Measurements from ENCODE around the gene PRMT7.
"Not testable (repeated sequence)": the region's sequence is repeated elsewhere in the genome, so short reads cannot be mapped to it uniquely, and the experiment has no call there.

The PRMT7 gene

GRCh38 chr16:68283801-68284598 lies 26.8 kb upstream of the PRMT7 start:
- no peak for DNase-seq (ENCODE audit: low read depth in 2 of 2)

GRCh38 chr16:68284847-68285246 lies 26.0 kb upstream of the PRMT7 start:
- no peak for DNase-seq (ENCODE audit: low read depth in 2 of 2)

GRCh38 chr16:68285683-68286082 lies 25.1 kb upstream of the PRMT7 start:
- no peak for DNase-seq (ENCODE audit: low read depth in 2 of 2)

- DNase-seq (ENCODE audit: low read depth in 2 of 2): no peak
These were observed 24.4 kb upstream of the PRMT7 start for GRCh38 chr16:68286153-68287074.

GRCh38 chr16:68287276-68288251 lies 23.3 kb upstream of the PRMT7 start:
- no peak for DNase-seq (ENCODE audit: low read depth in 2 of 2)

- DNase-seq (ENCODE audit: low read depth in 2 of 2): no peak
These were observed 22.6 kb upstream of the PRMT7 start for GRCh38 chr16:68288252-68288650.

- not testable (repeated sequence) for DNase-seq (ENCODE audit: low read depth in 2 of 2)
These were observed 22.0 kb upstream of the PRMT7 start for GRCh38 chr16:68288796-68289195.

GRCh38 chr16:68289202-68289601 lies 21.6 kb upstream of the PRMT7 start:
- no peak for DNase-seq (ENCODE audit: low read depth in 2 of 2)

- peak in 1 of 2 donors; percentile 35 for DNase-seq (ENCODE audit: low read depth in 2 of 2)
These were observed 21.0 kb upstream of the PRMT7 start for GRCh38 chr16:68289621-68290329.

- DNase-seq (ENCODE audit: low read depth in 2 of 2): no peak
These were observed 20.4 kb upstream of the PRMT7 start for GRCh38 chr16:68290450-68290849.

- no peak for DNase-seq (ENCODE audit: low read depth in 2 of 2)
These were observed 19.6 kb upstream of the PRMT7 start for GRCh38 chr16:68291227-68291626.

- DNase-seq (ENCODE audit: low read depth in 2 of 2): no peak
These were observed 18.4 kb upstream of the PRMT7 start for GRCh38 chr16:68292425-68292824.

- no peak for DNase-seq (ENCODE audit: low read depth in 2 of 2)
These were observed 14.5 kb upstream of the PRMT7 start for GRCh38 chr16:68296291-68296690.

- DNase-seq (ENCODE audit: low read depth in 2 of 2): no peak
These were observed 14.1 kb upstream of the PRMT7 start for GRCh38 chr16:68296693-68297092.

- DNase-seq (ENCODE audit: low read depth in 2 of 2): no peak
These were observed 12.9 kb upstream of the PRMT7 start for GRCh38 chr16:68297908-68298307.

GRCh38 chr16:68298312-68298711 lies 12.5 kb upstream of the PRMT7 start:
- no peak for DNase-seq (ENCODE audit: low read depth in 2 of 2)

GRCh38 chr16:68298907-68299561 lies 11.8 kb upstream of the PRMT7 start:
- no peak for DNase-seq (ENCODE audit: low read depth in 2 of 2)

GRCh38 chr16:68299571-68300453 lies 11.0 kb upstream of the PRMT7 start:
- DNase-seq (ENCODE audit: low read depth in 2 of 2): no peak

GRCh38 chr16:68300734-68301459 lies 9.9 kb upstream of the PRMT7 start:
- no peak for DNase-seq (ENCODE audit: low read depth in 2 of 2)

Data from stimulated activated CD8-positive, alpha-beta memory T cell treated with anti-CD3 and anti-CD28 coated beads, Interleukin-7, amount 100 ng/mL, for 1 hour (primary cell).